Left renal cortex interstitium (tissue), 4 donors: ENCODE results near the gene TSPAN14. TPM values are rescaled to one million over a fixed set of nuclear protein-coding genes. Genes with fewer than 3 reads are reported as not detected.
A peak's percentile ranks its signal among the peaks of the same experiment; 100 is the strongest.

Experiments used
- DNase-seq, 4 donors: peaks; one replicate each; pipeline ENCODE4 v3.0.0-alpha.2; 2013; ENCODE audit warnings: low read depth in 4 of 4, low spot score in 2 of 4, missing footprints in 1 of 4
- polyA plus RNA-seq, 4 donors: library from polyadenylated mRNA; unstranded; fragments of 120-200 nt; gene quantifications; one replicate each; pipeline ENCODE4 v1.2.1, GENCODE V29; 2013; ENCODE audit not compliant: insufficient read length in 4 of 4

The TSPAN14 gene
- polyA plus RNA-seq, 4 donors: 78.7 to 98.0 (median 91.3) TPM

DNA sequence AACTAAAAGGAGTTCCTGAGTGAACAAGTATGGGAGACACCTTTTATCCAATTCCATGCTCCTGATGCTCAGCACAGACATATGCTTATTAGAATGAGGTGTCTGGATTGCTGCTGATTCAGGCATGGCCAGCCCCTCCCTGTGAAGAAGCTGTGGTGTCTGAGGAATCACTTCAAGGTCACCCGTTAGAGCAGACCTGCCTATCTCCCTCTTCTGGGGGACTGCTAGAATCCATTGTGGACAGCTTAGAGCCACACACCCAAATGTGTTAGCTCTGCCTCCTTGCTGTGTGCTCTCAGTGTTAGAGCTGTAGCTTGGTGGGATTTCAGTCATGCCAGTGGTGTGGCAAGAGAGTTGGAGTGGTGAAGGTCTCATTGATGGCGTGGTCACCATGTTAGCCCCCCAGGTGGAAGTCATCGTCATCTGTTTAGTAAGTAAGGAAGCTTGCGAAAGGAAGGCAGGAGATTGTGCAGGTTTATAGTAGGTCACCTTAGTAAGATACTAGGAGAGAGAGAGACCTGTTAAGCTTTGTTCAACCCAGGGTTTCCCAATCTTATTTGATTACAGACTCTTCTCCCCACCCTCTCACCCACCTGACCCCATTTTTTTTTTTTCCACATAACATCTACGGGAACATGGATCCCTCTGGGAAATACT, 32.9 kb upstream of the TSPAN14 start:
- DNase-seq: no peak

DNA sequence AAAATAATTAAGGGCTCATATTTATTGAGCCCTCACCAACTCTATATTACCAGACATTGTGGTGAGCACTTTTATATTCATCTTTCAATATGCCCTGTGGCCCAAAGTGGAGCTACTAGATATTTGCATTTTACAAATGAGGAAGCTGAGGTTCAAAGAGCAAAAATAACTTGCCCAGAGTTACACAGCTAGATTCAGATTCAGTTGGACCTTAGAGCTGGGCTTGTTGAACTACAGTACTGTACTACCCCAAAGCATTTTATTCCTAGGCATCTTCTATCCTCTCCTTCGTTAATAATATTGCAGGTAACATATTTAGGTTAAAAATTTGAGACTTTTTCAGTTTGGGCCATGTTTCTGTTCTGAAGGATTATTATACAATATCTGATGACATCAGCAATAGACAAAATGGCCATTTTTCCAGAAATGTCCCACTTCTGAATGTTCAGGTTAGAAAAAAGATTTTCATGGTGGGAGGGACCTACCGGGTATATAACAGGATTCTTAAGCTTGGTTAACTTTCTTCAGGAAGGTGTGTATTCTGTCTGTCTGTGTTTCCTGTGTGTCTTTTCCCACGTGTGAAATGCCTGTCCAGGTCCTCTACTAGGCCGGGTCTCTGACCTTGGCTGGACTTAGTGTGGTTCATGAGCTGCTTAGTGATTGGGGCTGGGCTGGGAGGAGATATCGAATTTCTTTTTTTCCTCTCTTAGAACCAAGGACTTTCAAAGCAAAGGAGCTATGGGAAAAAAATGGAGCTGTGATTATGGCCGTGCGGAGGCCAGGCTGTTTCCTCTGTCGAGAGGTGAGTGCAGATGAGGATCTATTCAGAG, 32.2 kb upstream of the TSPAN14 start:
- no peak for DNase-seq

GRCh38 chr10:80425901-80426300, 28.2 kb upstream of the TSPAN14 start:
- no peak for DNase-seq

DNA sequence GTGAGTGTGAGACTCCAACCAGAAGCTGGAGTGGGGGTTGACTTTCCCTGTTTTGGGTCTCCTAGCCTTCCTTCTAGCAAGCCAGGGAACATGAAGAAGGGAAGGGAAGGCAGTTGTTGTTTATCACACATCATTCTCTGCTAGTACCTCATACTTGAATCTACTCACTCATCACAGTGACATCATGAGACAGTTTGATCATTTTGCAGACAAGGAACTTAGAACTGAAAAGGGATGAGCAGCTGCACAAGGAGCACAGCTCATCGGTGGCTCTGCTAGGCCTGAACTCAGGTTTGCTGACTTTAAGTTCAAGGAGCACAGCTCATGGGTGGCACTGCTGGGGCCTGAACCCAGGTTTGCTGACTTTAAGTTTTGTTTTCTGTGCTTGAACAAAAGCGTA, 26.6 kb upstream of the TSPAN14 start:
- DNase-seq: no peak

DNA sequence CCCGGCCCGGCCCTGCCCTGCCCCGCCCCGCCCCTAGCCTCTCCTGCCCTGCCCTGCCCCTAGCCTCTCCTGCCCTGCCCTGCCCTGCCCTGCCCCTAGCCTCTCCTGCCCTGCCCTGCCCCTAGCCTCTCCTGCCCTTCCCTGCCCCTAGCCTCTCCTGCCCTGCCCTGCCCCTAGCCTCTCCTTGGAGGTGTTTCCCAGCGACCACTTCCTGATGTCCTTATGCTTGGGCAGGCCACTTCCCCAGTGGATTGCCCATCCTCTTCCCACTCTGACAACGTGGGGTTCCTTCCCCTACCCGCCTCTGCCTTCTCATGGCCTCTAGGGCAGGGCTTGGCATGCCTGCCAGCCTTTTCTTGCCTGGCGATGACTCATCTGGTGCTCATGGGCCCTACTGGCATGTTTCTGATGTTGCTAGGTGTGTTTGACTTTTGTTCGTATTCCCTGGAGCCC, 24.6 kb upstream of the TSPAN14 start:
- DNase-seq: no peak

GRCh38 chr10:80433134-80433533, 21.0 kb upstream of the TSPAN14 start:
- DNase-seq: no peak

- no peak for DNase-seq
Observed at GRCh38 chr10:80436446-80437098, 17.5 kb upstream of the TSPAN14 start.

DNA sequence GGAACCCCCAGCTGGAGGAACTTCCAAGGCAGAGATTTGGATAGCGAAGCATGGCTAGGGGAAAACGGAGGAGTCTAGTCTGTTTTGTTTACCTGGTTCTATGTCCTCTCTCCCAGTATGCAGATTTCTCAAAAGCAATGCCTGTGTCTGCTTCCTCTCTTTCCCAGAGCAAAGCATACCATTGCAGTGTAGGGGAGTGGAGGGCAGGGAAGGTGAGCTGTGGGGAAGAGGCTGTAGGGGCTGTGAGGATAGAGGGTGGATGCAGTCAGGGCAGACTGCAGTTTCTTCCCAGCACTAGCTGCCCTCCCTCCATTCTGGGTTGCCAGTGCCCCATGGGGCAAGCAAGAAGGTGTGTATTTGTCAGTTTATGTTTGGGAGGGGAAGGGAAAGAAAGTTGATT, 16.9 kb upstream of the TSPAN14 start:
- no peak for DNase-seq

- DNase-seq: no peak
Observed at GRCh38 chr10:80441831-80442230, 12.3 kb upstream of the TSPAN14 start.

GRCh38 chr10:80442879-80443278, 11.2 kb upstream of the TSPAN14 start:
- DNase-seq: no peak

DNA sequence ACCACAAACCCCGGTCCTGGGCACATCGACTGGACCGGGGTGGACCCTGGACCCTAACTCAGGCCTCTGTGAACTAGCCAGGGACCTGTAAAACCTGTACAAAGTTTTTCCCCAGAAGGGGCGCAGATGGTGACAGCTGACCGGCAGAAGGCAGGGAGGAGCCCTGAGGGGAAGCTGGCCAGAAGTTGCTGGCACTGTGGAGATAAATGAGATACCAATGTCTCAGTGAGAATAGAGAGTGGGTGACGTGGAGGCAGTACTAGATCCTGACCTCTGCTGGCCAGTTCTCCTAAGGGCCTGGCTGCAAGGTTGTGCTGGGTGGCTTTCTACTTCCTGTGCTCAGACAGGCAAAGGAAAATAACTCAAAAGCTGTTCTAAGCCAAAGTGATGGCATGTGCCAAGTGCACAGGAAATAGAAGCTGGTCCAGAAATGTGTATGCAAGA, 10.6 kb upstream of the TSPAN14 start:
- DNase-seq: no peak

GRCh38 chr10:80444124-80444523, 10.0 kb upstream of the TSPAN14 start:
- no peak for DNase-seq

- peak in 1 of 4 donors; percentile 54 for DNase-seq
Observed at GRCh38 chr10:80444646-80445319, 9.3 kb upstream of the TSPAN14 start.

DNA sequence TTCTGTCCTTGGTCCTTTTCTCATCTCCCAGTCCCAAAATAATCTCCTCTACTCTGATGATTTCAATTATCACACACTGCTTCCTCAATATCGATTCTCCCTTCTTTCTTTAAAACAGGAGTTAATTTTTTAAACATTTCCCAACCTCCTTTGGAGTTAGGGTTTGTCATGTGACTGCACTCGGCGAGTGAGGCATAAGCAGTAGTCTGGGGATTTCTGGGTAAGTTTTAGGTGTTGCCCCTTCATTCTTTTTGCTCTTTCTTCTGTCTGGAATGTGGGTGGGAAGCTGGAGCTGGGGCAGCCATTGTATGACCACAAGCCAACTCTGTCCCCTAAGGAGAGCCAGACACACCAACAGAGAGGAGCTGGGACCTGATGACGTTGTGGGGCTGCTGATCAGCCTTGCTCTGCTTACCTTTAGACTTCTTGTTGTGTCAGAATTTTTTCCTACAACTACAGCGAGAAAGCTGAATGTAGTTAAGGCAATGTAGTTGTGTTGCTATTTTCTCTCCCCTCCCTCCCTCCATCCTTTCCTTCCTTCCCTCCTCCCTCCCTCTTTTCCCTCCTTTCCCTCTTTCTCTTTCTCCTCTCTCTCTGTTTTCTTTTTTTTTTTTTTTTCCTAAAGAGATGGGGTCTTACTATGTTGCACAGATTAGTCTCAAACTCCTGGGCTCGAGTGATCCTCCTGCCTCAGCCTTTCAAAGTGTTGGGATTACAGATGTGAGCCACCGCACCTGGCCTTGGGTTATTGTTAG, 6.5 kb upstream of the TSPAN14 start:
- DNase-seq: no peak

DNA sequence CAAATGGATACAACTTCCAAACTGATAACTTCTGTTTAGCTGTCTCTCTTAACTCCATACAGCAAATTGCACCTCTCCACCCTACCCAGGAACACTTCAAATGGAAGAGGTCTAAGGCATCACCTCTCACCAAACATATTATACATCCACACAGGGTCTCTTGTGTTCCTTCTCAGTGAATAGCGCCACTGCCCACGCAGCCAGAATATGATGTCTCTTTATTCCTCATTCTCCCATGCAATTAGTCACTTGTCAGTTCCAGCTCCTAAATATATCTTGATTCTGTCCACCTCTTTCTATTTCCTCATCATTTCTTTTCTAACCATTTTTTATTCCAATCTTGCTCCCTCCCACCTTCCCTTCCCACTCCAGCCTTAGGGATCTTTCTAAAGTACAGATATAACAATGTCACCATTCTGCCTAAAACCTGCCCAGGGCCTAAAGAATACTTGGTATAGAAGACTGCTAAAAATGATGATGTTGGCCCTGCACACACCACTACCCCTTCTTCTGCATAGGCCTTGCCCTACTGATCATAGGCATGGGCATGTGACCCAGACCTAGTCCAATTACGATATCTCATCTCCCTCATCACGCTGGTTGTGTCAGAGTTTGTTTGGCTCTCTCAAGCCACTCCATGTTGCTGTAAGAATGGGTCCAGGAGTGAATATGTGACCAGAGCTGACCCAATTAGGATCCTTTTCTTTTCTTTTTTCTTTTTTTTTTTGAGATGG, 5.7 kb upstream of the TSPAN14 start:
- DNase-seq: no peak

DNA sequence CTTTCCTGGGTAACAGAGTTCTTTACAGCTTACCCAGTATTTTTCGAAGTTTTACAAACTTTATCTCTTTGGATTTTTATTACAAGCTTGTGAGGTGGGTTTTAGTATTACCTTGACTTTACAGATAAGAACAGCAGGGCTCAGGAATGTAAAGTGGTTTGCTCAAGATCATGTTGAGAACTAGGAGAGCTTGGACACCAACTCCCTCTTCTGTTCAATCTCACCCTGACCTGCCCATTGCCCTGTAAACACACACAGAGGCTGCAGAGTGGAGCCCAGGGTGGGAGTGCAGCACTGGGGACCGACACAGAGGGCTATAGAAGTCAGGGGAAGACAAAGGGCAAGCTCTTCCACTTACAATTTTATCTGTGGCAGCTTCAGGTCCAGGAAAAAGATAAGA, 4.6 kb upstream of the TSPAN14 start:
- no peak for DNase-seq

GRCh38 chr10:80451132-80451531, 3.0 kb upstream of the TSPAN14 start:
- DNase-seq: no peak

GRCh38 chr10:80452069-80452468, 2.0 kb upstream of the TSPAN14 start:
- DNase-seq: no peak

- DNase-seq: no peak
Observed at GRCh38 chr10:80452640-80453039, 1.5 kb upstream of the TSPAN14 start.
